Activated CD8-positive, alpha-beta T cell treated with anti-CD3 and anti-CD28 coated beads for 36 hours (primary cell): Measurements from ENCODE around the gene PRC1. TPM values are rescaled to one million over a fixed set of nuclear protein-coding genes. Genes with fewer than 3 reads are reported as not detected.

Experiments used
- ATAC-seq: fragments of 200-7000 bp; cut with Tn5 transposase; one replicate; pipeline ENCODE4 v1.10.0; 2021; ENCODE audit warnings: mild to moderate bottlenecking, moderate library complexity
- CTCF ChIA-PET: fragments of 350-600 bp; sonication (Branson Sonifier 250); formaldehyde crosslinking; loops from one replicate; lab custom pipeline; 2021; ENCODE audit warnings: antibody characterized with exemption; lab: Charles Lee
- POLR2A ChIA-PET: fragments of 350-600 bp; sonication (Branson Sonifier 250); formaldehyde crosslinking; loops from one replicate; lab custom pipeline; 2021; ENCODE audit warnings: antibody characterized with exemption; lab: Charles Lee
- DNase-seq: peaks from one replicate; pipeline ENCODE4 v3.0.0-alpha.2; 2020
- H3K27ac Mint-ChIP-seq: one replicate; pipeline ENCODE4 v1.8.0; 2021; ENCODE audit warnings: mild to moderate bottlenecking, mixed read lengths
- H3K27me3 Mint-ChIP-seq: one replicate; pipeline ENCODE4 v1.8.0; 2021; ENCODE audit warnings: mixed read lengths
- H3K36me3 Mint-ChIP-seq: one replicate; pipeline ENCODE4 v1.8.0; 2021; ENCODE audit warnings: low read depth, mixed read lengths
- H3K4me1 Mint-ChIP-seq: one replicate; pipeline ENCODE4 v1.8.0; 2021; ENCODE audit warnings: low read depth, mixed read lengths
- H3K4me3 Mint-ChIP-seq: one replicate; pipeline ENCODE4 v1.8.0; 2021; ENCODE audit warnings: mild to moderate bottlenecking, moderate library complexity, mixed read lengths
- H3K9me3 Mint-ChIP-seq: one replicate; pipeline ENCODE4 v1.8.0; 2021; ENCODE audit warnings: mixed read lengths
- CTCF ChIP-seq: fragments of 200-600 bp; IDR thresholded peaks from one replicate; pipeline ENCODE4 v1.8.0; 2022; ENCODE audit warnings: antibody characterized with exemption, mild to moderate bottlenecking
- intact Hi-C: fragments of 100-400 bp; cut with micrococcal nuclease; formaldehyde crosslinking; loops from one replicate; pipeline ENCODE4 v1.10.0; 2022
- total RNA-seq, 2 experiments: library from RNA; stranded (reverse); gene quantifications; one replicate each; pipeline ENCODE4 v1.2.3, GENCODE V29; 2021

The PRC1 gene
- total RNA-seq, 2 experiments from 2014 or later = 83.1 to 96.9 TPM

DNA sequence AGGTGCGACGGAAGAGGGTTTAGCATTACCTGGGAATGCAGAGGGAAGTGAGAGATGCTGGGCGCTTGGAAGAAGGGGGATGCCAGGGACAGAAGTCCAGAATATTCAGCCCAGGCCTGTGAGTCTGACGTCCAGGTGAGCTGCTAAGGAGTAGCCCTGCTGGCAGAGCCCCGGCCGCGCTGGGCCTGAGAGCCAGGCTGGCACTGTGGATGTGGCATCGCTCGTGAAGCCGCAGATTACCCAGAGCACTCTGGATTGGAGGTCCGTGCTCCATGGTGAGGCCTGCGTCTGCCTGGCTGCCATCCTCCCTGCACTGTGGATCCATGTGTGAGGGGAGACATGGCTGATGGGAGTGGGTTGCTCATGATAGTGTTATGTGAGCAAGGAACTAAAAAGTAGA, 76.8 kb downstream of the PRC1 start:
- no peak for ATAC-seq
- TF ChIP-seq CTCF = no peak
- intact Hi-C loops = no loop called here
- Mint-ChIP-seq H3K4me1 (peaks cover 4% of the 10 kb centered on the region), H3K4me3 (no peak overlapping the region), H3K36me3 (peaks cover 42% of the 10 kb centered on the region), H3K9me3 (no peaks in the 10 kb centered on the region), H3K27ac (no peak overlapping the region), H3K27me3 (no peaks in the 10 kb centered on the region)
- no peak for DNase-seq
- ChIA-PET CTCF (interaction anchor here (1.5 kb wide), 1 partner anchor 15 kb away, joined by 5 read pairs; the partner anchor contains the start of gene HDDC3), POLR2A (interaction anchor here (1.1 to 2.5 kb wide), 4 partner anchors 9 to 18 kb away, joined by 3 to 7 read pairs (median 6); no protein-coding TSS in a partner anchor)

DNA sequence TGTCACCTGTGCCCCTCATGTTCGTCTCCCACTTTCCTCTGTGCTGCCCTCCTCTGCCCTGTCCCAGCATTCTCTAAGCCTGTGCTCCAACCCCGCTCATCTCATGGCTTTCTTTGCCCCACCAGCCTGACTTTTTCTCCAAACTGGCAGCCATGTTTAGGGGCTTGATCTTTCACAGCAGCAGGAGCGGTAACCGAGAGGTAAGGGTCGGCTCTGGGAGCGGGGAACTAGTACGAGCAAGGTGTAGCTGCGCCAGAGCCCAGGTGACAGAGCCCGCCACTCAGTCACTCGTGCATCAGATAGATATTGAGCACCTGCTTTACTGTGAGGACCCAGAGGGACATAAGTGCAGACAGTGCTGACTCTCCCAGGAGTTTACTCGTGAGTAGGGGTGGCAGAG, 77.9 kb downstream of the PRC1 start:
- ATAC-seq (no peak), DNase-seq (no peak)
- H3K27me3 Mint-ChIP-seq = no peaks in the 10 kb centered on the region
- no peak for TF ChIP-seq CTCF
- peaks cover 42% of the 10 kb centered on the region for H3K36me3 Mint-ChIP-seq
- no peaks in the 10 kb centered on the region for H3K9me3 Mint-ChIP-seq
- H3K4me1 Mint-ChIP-seq = no peaks in the 10 kb centered on the region
- ChIA-PET CTCF (no interaction called here), POLR2A (no interaction called here)
- intact Hi-C loops = no loop called here
- H3K27ac Mint-ChIP-seq = no peak overlapping the region
- H3K4me3 Mint-ChIP-seq = no peak overlapping the region

Other genes starting within 250 kb of the PRC1 start
- gene FURIN, start 125.9 kb downstream of the PRC1 start, total RNA-seq = 100 to 1,000 TPM; 111 to 117 TPM
- 1 to 10 TPM; 4.1 to 4.6 TPM for gene FES, start 110.0 kb downstream of the PRC1 start, total RNA-seq
- gene MAN2A2, start 91.2 kb downstream of the PRC1 start, total RNA-seq = 10 to 100 TPM; 85.0 to 87.7 TPM
- gene HDDC3, start 62.0 kb downstream of the PRC1 start, total RNA-seq = 10 to 100 TPM; 34.2 to 35.6 TPM
- 10 to 100 TPM; 65.0 to 66.8 TPM for gene UNC45A, start 59.2 kb downstream of the PRC1 start, total RNA-seq
- gene RCCD1, start 39.7 kb downstream of the PRC1 start, total RNA-seq = 10 to 100 TPM; 30.0 to 30.9 TPM
- 10 to 100 TPM; 22.2 to 22.9 TPM for gene VPS33B, start 28.1 kb upstream of the PRC1 start, total RNA-seq
- gene SV2B, start 105.7 kb upstream of the PRC1 start, total RNA-seq = not detected